Measurements from ENCODE around the gene STPG2. TPM values are rescaled to one million over a fixed set of nuclear protein-coding genes. Genes with fewer than 3 reads are reported as not detected.

STPG2 gene
- total RNA-seq, 3 donors from 2014 or later (not counting 1 experiment from before 2014, with no cell fraction given): 0.23 TPM; not detected in 2

GRCh38 chr4:97836662-97837061 lies 306.6 kb downstream of the STPG2 start:
- H3K4me1 Mint-ChIP-seq: no peaks in the 10 kb centered on the region
- no peak for TF ChIP-seq CTCF (IDR thresholded peaks at IDR 0.05)
- no peaks in the 10 kb centered on the region for H3K27me3 Mint-ChIP-seq (ENCODE audit: low read depth in 2 of 2)
- ATAC-seq: no peak
- H3K36me3 ChIP-seq (ENCODE audit: control insufficient read depth, insufficient read depth, low read length): no peaks in the 10 kb centered on the region
- H3K4me3 ChIP-seq (ENCODE audit: low read length): no peak overlapping the region
- no peaks in the 10 kb centered on the region for H3K9me3 ChIP-seq (ENCODE audit: control insufficient read depth, insufficient read depth, low read length)
- no peak for DNase-seq
- H3K27me3 ChIP-seq (ENCODE audit: control insufficient read depth, insufficient read depth, low read length): no peaks in the 10 kb centered on the region
- no peaks in the 10 kb centered on the region for H3K4me1 ChIP-seq (ENCODE audit: control insufficient read depth, insufficient read depth, low read length)
- H3K27ac ChIP-seq (ENCODE audit: low read length): no peak overlapping the region
- intact Hi-C loops (cut with micrococcal nuclease): no loop called here
- no peak overlapping the region for H3K27ac Mint-ChIP-seq
- H3K4me3 Mint-ChIP-seq: no peak overlapping the region
- peaks cover 9 to 13% of the 10 kb centered on the region in 2 donors for H3K9me3 Mint-ChIP-seq
- H3K36me3 Mint-ChIP-seq: no peaks in the 10 kb centered on the region

- WGBS (ENCODE audit: insufficient coverage): 89% methylated on average over 7 of the region's 7 CpGs
Observed at GRCh38 chr4:97828646-97829045, 314.6 kb downstream of the STPG2 start.

GRCh38 chr4:97819294-97819693 lies 324.0 kb downstream of the STPG2 start:
- Mint-ChIP-seq H3K36me3 (no peaks in the 10 kb centered on the region), H3K9me3 (peaks cover 7 to 9% of the 10 kb centered on the region in 2 donors), H3K27ac (no peak overlapping the region), H3K27me3 (ENCODE audit: low read depth in 2 of 2) (no peaks in the 10 kb centered on the region), H3K4me1 (no peaks in the 10 kb centered on the region), H3K4me3 (no peak overlapping the region)
- WGBS (ENCODE audit: insufficient coverage): no CpG with 5 or more reads among the region's 1 CpG
- DNase-seq (no peak), ATAC-seq (no peak)
- no peaks in the 10 kb centered on the region for H3K4me1 ChIP-seq (ENCODE audit: control insufficient read depth, insufficient read depth, low read length)
- H3K27ac ChIP-seq (ENCODE audit: low read length): no peak overlapping the region
- H3K9me3 ChIP-seq (ENCODE audit: control insufficient read depth, insufficient read depth, low read length): no peaks in the 10 kb centered on the region
- no peaks in the 10 kb centered on the region for H3K36me3 ChIP-seq (ENCODE audit: control insufficient read depth, insufficient read depth, low read length)
- TF ChIP-seq CTCF (IDR thresholded peaks at IDR 0.05): no peak
- intact Hi-C loops (cut with micrococcal nuclease): no loop called here
- no peaks in the 10 kb centered on the region for H3K27me3 ChIP-seq (ENCODE audit: control insufficient read depth, insufficient read depth, low read length)
- H3K4me3 ChIP-seq (ENCODE audit: low read length): no peak overlapping the region

More at GRCh38 chr4:97828646-97829045, 314.6 kb downstream of the STPG2 start:
- intact Hi-C loops (cut with micrococcal nuclease): no loop called here
- TF ChIP-seq CTCF (IDR thresholded peaks at IDR 0.05): no peak
- ATAC-seq (no peak), DNase-seq (no peak)
- peaks cover 10 to 17% of the 10 kb centered on the region in 2 donors for H3K9me3 Mint-ChIP-seq
- peaks cover 4% of the 10 kb centered on the region for H3K9me3 ChIP-seq (ENCODE audit: control insufficient read depth, insufficient read depth, low read length)
- H3K4me1 ChIP-seq (ENCODE audit: control insufficient read depth, insufficient read depth, low read length): no peaks in the 10 kb centered on the region
- H3K27ac ChIP-seq (ENCODE audit: low read length): no peak overlapping the region
- H3K4me3 ChIP-seq (ENCODE audit: low read length): no peak overlapping the region
- peaks cover 9% of the 10 kb centered on the region for H3K36me3 Mint-ChIP-seq
- H3K4me3 Mint-ChIP-seq: no peak overlapping the region
- H3K27me3 Mint-ChIP-seq (ENCODE audit: low read depth in 2 of 2): no peaks in the 10 kb centered on the region
- no peak overlapping the region for H3K27ac Mint-ChIP-seq
- no peaks in the 10 kb centered on the region for H3K36me3 ChIP-seq (ENCODE audit: control insufficient read depth, insufficient read depth, low read length)
- H3K27me3 ChIP-seq (ENCODE audit: control insufficient read depth, insufficient read depth, low read length): no peaks in the 10 kb centered on the region
- no peaks in the 10 kb centered on the region for H3K4me1 Mint-ChIP-seq

GRCh38 chr4:97812768-97813167 lies 330.5 kb downstream of the STPG2 start:
- Mint-ChIP-seq H3K27ac (no peak overlapping the region), H3K9me3 (peaks cover 11 to 14% of the 10 kb centered on the region in 2 donors), H3K4me1 (no peaks in the 10 kb centered on the region), H3K36me3 (no peaks in the 10 kb centered on the region), H3K27me3 (ENCODE audit: low read depth in 2 of 2) (no peaks in the 10 kb centered on the region), H3K4me3 (no peak overlapping the region)
- Histone ChIP-seq H3K4me1 (ENCODE audit: control insufficient read depth, insufficient read depth, low read length) (no peaks in the 10 kb centered on the region), H3K36me3 (ENCODE audit: control insufficient read depth, insufficient read depth, low read length) (no peaks in the 10 kb centered on the region), H3K27ac (ENCODE audit: low read length) (no peak overlapping the region), H3K4me3 (ENCODE audit: low read length) (no peak overlapping the region), H3K27me3 (ENCODE audit: control insufficient read depth, insufficient read depth, low read length) (no peaks in the 10 kb centered on the region), H3K9me3 (ENCODE audit: control insufficient read depth, insufficient read depth, low read length) (no peaks in the 10 kb centered on the region)
- 95% methylated on average over 1 of the region's 1 CpG for WGBS (ENCODE audit: insufficient coverage)
- ATAC-seq (no peak), DNase-seq (no peak)
- intact Hi-C loops (cut with micrococcal nuclease): no loop called here
- no peak for TF ChIP-seq CTCF (IDR thresholded peaks at IDR 0.05)
